ENCODE data around the gene CHRM1. TPM values are rescaled to one million over a fixed set of nuclear protein-coding genes. Genes with fewer than 3 reads are reported as not detected.

CHRM1 gene
- total RNA-seq, 1 donor from 2014 or later = not detected

GRCh38 chr11:62933750-62934495, 12.8 kb upstream of the CHRM1 start:
- Mint-ChIP-seq H3K27ac (no peak overlapping the region), H3K36me3 (ENCODE audit: low read depth) (peaks cover 2% of the 10 kb centered on the region), H3K4me1 (ENCODE audit: low read depth) (no peaks in the 10 kb centered on the region), H3K4me3 (no peak overlapping the region), H3K9me3 (peaks cover 9% of the 10 kb centered on the region), H3K27me3 (ENCODE audit: insufficient read depth) (peaks cover 15% of the 10 kb centered on the region)
- intact Hi-C loops (cut with micrococcal nuclease) = no loop called here
- no peak for DNase-seq (ENCODE audit: low spot score)

GRCh38 chr11:62933285-62933684, 12.1 kb upstream of the CHRM1 start:
- no peak overlapping the region for H3K4me3 Mint-ChIP-seq
- H3K4me1 Mint-ChIP-seq (ENCODE audit: low read depth) = no peaks in the 10 kb centered on the region
- H3K36me3 Mint-ChIP-seq (ENCODE audit: low read depth) = peaks cover 2% of the 10 kb centered on the region
- H3K9me3 Mint-ChIP-seq = peaks cover 9% of the 10 kb centered on the region
- H3K27ac Mint-ChIP-seq = no peak overlapping the region
- intact Hi-C loops (cut with micrococcal nuclease) = no loop called here
- no peak for DNase-seq (ENCODE audit: low spot score)
- peaks cover 17% of the 10 kb centered on the region for H3K27me3 Mint-ChIP-seq (ENCODE audit: insufficient read depth)

- Mint-ChIP-seq H3K4me1 (ENCODE audit: low read depth) (peaks cover 4% of the 10 kb centered on the region), H3K9me3 (no peaks in the 10 kb centered on the region), H3K27ac (no peak overlapping the region), H3K36me3 (ENCODE audit: low read depth) (no peaks in the 10 kb centered on the region), H3K27me3 (ENCODE audit: insufficient read depth) (peaks cover 31% of the 10 kb centered on the region), H3K4me3 (no peak overlapping the region)
- intact Hi-C loops (cut with micrococcal nuclease) = no loop called here
- no peak for DNase-seq (ENCODE audit: low spot score)
Observed at GRCh38 chr11:62931499-62932278, 10.5 kb upstream of the CHRM1 start.

GRCh38 chr11:62930666-62931065, 9.5 kb upstream of the CHRM1 start:
- intact Hi-C loops (cut with micrococcal nuclease) = no loop called here
- Mint-ChIP-seq H3K4me1 (ENCODE audit: low read depth) (peaks cover 6% of the 10 kb centered on the region), H3K27me3 (ENCODE audit: insufficient read depth) (peaks cover 40% of the 10 kb centered on the region), H3K27ac (no peak overlapping the region), H3K4me3 (no peak overlapping the region), H3K9me3 (no peaks in the 10 kb centered on the region), H3K36me3 (ENCODE audit: low read depth) (no peaks in the 10 kb centered on the region)
- DNase-seq (ENCODE audit: low spot score) = no peak

- Mint-ChIP-seq H3K4me1 (ENCODE audit: low read depth) (peaks cover 11% of the 10 kb centered on the region), H3K27me3 (ENCODE audit: insufficient read depth) (peaks cover 45% of the 10 kb centered on the region), H3K36me3 (ENCODE audit: low read depth) (no peaks in the 10 kb centered on the region), H3K4me3 (no peak overlapping the region), H3K9me3 (no peaks in the 10 kb centered on the region), H3K27ac (no peak overlapping the region)
- no peak for DNase-seq (ENCODE audit: low spot score)
- intact Hi-C loops (cut with micrococcal nuclease) = no loop called here
Observed at GRCh38 chr11:62930157-62930556, 9.0 kb upstream of the CHRM1 start.

- peaks cover 2% of the 10 kb centered on the region for H3K36me3 Mint-ChIP-seq (ENCODE audit: low read depth)
- intact Hi-C loops (cut with micrococcal nuclease) = no loop called here
- H3K9me3 Mint-ChIP-seq = no peaks in the 10 kb centered on the region
- no peak overlapping the region for H3K4me3 Mint-ChIP-seq
- peaks cover 63% of the 10 kb centered on the region for H3K27me3 Mint-ChIP-seq (ENCODE audit: insufficient read depth)
- peaks cover 19% of the 10 kb centered on the region for H3K4me1 Mint-ChIP-seq (ENCODE audit: low read depth)
- no peak for DNase-seq (ENCODE audit: low spot score)
- H3K27ac Mint-ChIP-seq = no peak overlapping the region
Observed at GRCh38 chr11:62928011-62928410, 6.8 kb upstream of the CHRM1 start.

- H3K27ac Mint-ChIP-seq = no peak overlapping the region
- intact Hi-C loops (cut with micrococcal nuclease) = no loop called here
- no peak for DNase-seq (ENCODE audit: low spot score)
- H3K27me3 Mint-ChIP-seq (ENCODE audit: insufficient read depth) = peaks cover 74% of the 10 kb centered on the region
- H3K4me3 Mint-ChIP-seq = no peak overlapping the region
- H3K4me1 Mint-ChIP-seq (ENCODE audit: low read depth) = peaks cover 24% of the 10 kb centered on the region
- no peaks in the 10 kb centered on the region for H3K9me3 Mint-ChIP-seq
- peaks cover 2% of the 10 kb centered on the region for H3K36me3 Mint-ChIP-seq (ENCODE audit: low read depth)
Observed at GRCh38 chr11:62926680-62927455, 5.7 kb upstream of the CHRM1 start.

GRCh38 chr11:62925745-62926679, 4.8 kb upstream of the CHRM1 start:
- Mint-ChIP-seq H3K36me3 (ENCODE audit: low read depth) (peaks cover 2% of the 10 kb centered on the region), H3K9me3 (no peaks in the 10 kb centered on the region), H3K27me3 (ENCODE audit: insufficient read depth) (peaks cover 80% of the 10 kb centered on the region), H3K4me1 (ENCODE audit: low read depth) (peaks cover 24% of the 10 kb centered on the region), H3K4me3 (no peak overlapping the region), H3K27ac (no peak overlapping the region)
- intact Hi-C loops (cut with micrococcal nuclease) = no loop called here
- DNase-seq (ENCODE audit: low spot score) = no peak

- peaks cover 75% of the 10 kb centered on the region for H3K27me3 Mint-ChIP-seq (ENCODE audit: insufficient read depth)
- H3K27ac Mint-ChIP-seq = no peak overlapping the region
- no peak for DNase-seq (ENCODE audit: low spot score)
- peaks cover 24% of the 10 kb centered on the region for H3K4me1 Mint-ChIP-seq (ENCODE audit: low read depth)
- no peak overlapping the region for H3K4me3 Mint-ChIP-seq
- intact Hi-C loops (cut with micrococcal nuclease) = no loop called here
- H3K36me3 Mint-ChIP-seq (ENCODE audit: low read depth) = peaks cover 2% of the 10 kb centered on the region
- no peaks in the 10 kb centered on the region for H3K9me3 Mint-ChIP-seq
Observed at GRCh38 chr11:62925308-62925707, 4.1 kb upstream of the CHRM1 start.

- Mint-ChIP-seq H3K9me3 (no peaks in the 10 kb centered on the region), H3K4me3 (peak overlapping the region; percentile 30), H3K36me3 (ENCODE audit: low read depth) (peaks cover 2% of the 10 kb centered on the region), H3K4me1 (ENCODE audit: low read depth) (peaks cover 24% of the 10 kb centered on the region), H3K27me3 (ENCODE audit: insufficient read depth) (peaks cover 70% of the 10 kb centered on the region), H3K27ac (no peak overlapping the region)
- DNase-seq (ENCODE audit: low spot score) = no peak
- intact Hi-C loops (cut with micrococcal nuclease) = no loop called here
Observed at GRCh38 chr11:62923601-62924411, 2.6 kb upstream of the CHRM1 start.

- H3K4me3 Mint-ChIP-seq = no peak overlapping the region
- intact Hi-C loops (cut with micrococcal nuclease) = no loop called here
- no peak overlapping the region for H3K27ac Mint-ChIP-seq
Observed at GRCh38 chr11:62922653-62923431, 1.7 kb upstream of the CHRM1 start.

More at GRCh38 chr11:62922653-62923431, 1.7 kb upstream of the CHRM1 start:
- Mint-ChIP-seq H3K4me1 (ENCODE audit: low read depth) (peaks cover 24% of the 10 kb centered on the region), H3K27me3 (ENCODE audit: insufficient read depth) (peaks cover 71% of the 10 kb centered on the region), H3K9me3 (no peaks in the 10 kb centered on the region), H3K36me3 (ENCODE audit: low read depth) (peaks cover 2% of the 10 kb centered on the region)
- no peak for DNase-seq (ENCODE audit: low spot score)
